H1 (cell line): ENCODE results near the gene SOHLH1. TPM values are rescaled to one million over a fixed set of nuclear protein-coding genes. Genes with fewer than 3 reads are reported as not detected.

ENCODE experiments used
- CTCF ChIA-PET: fragments of 300-600 bp; sonication (Branson Sonifier 250); formaldehyde crosslinking; loops from one replicate; lab custom pipeline; 2021; ENCODE audit not compliant: partially characterized antibody; lab: Charles Lee
- POLR2A ChIA-PET: fragments of 300-600 bp; sonication (Branson Sonifier 250); formaldehyde crosslinking; loops from one replicate; lab custom pipeline; 2021; ENCODE audit warnings: inconsistent platforms; ENCODE audit not compliant: partially characterized antibody; lab: Charles Lee
- DNase-seq, 2 experiments: peaks; one replicate each; pipeline versions ENCODE4 v3.0.0 to v3.0.0-alpha.2; 2010 to 2022; ENCODE audit warnings: low spot score in 2 of 2, low read depth in 1 of 2, mixed read lengths in 1 of 2
- FAIRE-seq: peaks from 2 replicates; lab custom pipeline; 2011; peaks lifted over from hg19 to GRCh38; lab: Jason Lieb, UNC
- H2AFZ ChIP-seq: 2 replicates; pipeline ENCODE4 v1.8.1; 2012; ENCODE audit warnings: low read length, inconsistent platforms
- H2AK5ac ChIP-seq: 2 replicates; pipeline ENCODE4 v1.6.1; 2013; ENCODE audit warnings: low read depth, low read length
- H2BK120ac ChIP-seq: replicated peaks from 2 replicates; pipeline ENCODE3; 2013; ENCODE audit warnings: low read depth, low read length, inconsistent platforms
- H2BK12ac ChIP-seq: 2 replicates; pipeline ENCODE4 v1.6.1; 2013; ENCODE audit warnings: low read depth, low read length
- H2BK15ac ChIP-seq: 2 replicates; pipeline ENCODE4 v1.6.1; 2013; ENCODE audit warnings: low read length
- H2BK20ac ChIP-seq: 2 replicates; pipeline ENCODE4 v1.6.1; 2013; ENCODE audit warnings: low read length
- H2BK5ac ChIP-seq: 2 replicates; pipeline ENCODE4 v1.6.1; 2013; ENCODE audit warnings: low read depth, low read length
- H3K14ac ChIP-seq: 2 replicates; pipeline ENCODE4 v1.6.1; 2013; ENCODE audit warnings: inconsistent platforms; ENCODE audit not compliant: insufficient read length
- H3K18ac ChIP-seq: 2 replicates; pipeline ENCODE4 v1.6.1; 2013; ENCODE audit warnings: low read length; ENCODE audit errors: extremely low read depth
- H3K23ac ChIP-seq: 2 replicates; pipeline ENCODE4 v1.6.1; 2013; ENCODE audit warnings: inconsistent platforms; ENCODE audit not compliant: insufficient read length
- H3K23me2 ChIP-seq: 2 replicates; pipeline ENCODE4 v1.6.1; 2013; ENCODE audit warnings: low read depth, low read length
- H3K27ac ChIP-seq: 2 replicates; pipeline ENCODE4 v1.6.1; 2011; ENCODE audit warnings: low read depth, low read length, inconsistent platforms
- H3K27me3 ChIP-seq, 4 experiments: replicated peaks in 1 of 4; 1 replicate in 1 of 4; 2 replicates in 3 of 4; pipeline versions ENCODE4 v1.6.1 to v1.8.1; 2011 to 2013; ENCODE audit warnings: low read length in 3 of 4, mild to moderate bottlenecking in 3 of 4, inconsistent platforms in 2 of 4, mixed read lengths in 2 of 4, moderate library complexity in 1 of 4; ENCODE audit not compliant: control insufficient read depth in 3 of 4, insufficient read depth in 3 of 4; ENCODE audit errors: extremely low read depth in 1 of 4
- H3K36me3 ChIP-seq, 4 experiments: 2 replicates each; pipeline versions ENCODE4 v1.6.1 to v1.8.1; 2011 to 2013; ENCODE audit warnings: mild to moderate bottlenecking in 4 of 4, low read length in 3 of 4, moderate library complexity in 2 of 4, control low read depth in 1 of 4, inconsistent platforms in 1 of 4; ENCODE audit not compliant: insufficient read depth in 4 of 4, control insufficient read depth in 2 of 4
- H3K4ac ChIP-seq: replicated peaks from 2 replicates; pipeline ENCODE3; 2013; ENCODE audit warnings: low read length, low read depth, mixed read lengths, inconsistent platforms; ENCODE audit not compliant: insufficient read length
- H3K4me1 ChIP-seq, 4 experiments: replicated peaks in 1 of 4; 1 replicate in 1 of 4; 2 replicates in 3 of 4; pipeline versions ENCODE4 v1.6.1 to v1.8.1; 2011 to 2013; ENCODE audit warnings: low read length in 3 of 4, inconsistent platforms in 2 of 4, mixed read lengths in 1 of 4; ENCODE audit not compliant: insufficient read depth in 4 of 4, control insufficient read depth in 3 of 4
- H3K4me2 ChIP-seq, 2 experiments: 2 replicates each; pipeline versions ENCODE4 v1.6.1 to v1.8.1; 2011 to 2013; ENCODE audit warnings: low read depth in 2 of 2, low read length in 2 of 2, control low read depth in 1 of 2, inconsistent platforms in 1 of 2, mild to moderate bottlenecking in 1 of 2; ENCODE audit not compliant: insufficient read depth in 1 of 2
- H3K4me3 ChIP-seq, 4 experiments: fragments of 200-600, 300-600 bp in 1 of 4; sonication (generic), shearing (Covaris generic), sonication (Bioruptor Twin) in 1 of 4; 2 replicates each; pipeline versions ENCODE4 v1.5.1 to v1.8.1; 2011 to 2016; ENCODE audit warnings: low read length in 4 of 4, low read depth in 3 of 4, control low read depth in 2 of 4, inconsistent platforms in 2 of 4, mild to moderate bottlenecking in 2 of 4, mixed read lengths in 1 of 4, moderate library complexity in 1 of 4; ENCODE audit not compliant: insufficient read depth in 2 of 4; ENCODE audit errors: extremely low read depth in 1 of 4
- H3K56ac ChIP-seq: replicated peaks from 2 replicates; pipeline ENCODE3; 2013; ENCODE audit warnings: low read depth, mild to moderate bottlenecking, mixed read lengths, low read length, inconsistent platforms; ENCODE audit not compliant: insufficient read length
- H3K79me1 ChIP-seq: 2 replicates; pipeline ENCODE4 v1.6.1; 2013; ENCODE audit warnings: low read depth, low read length, control low read depth
- H3K79me2 ChIP-seq, 2 experiments: 2 replicates each; pipeline versions ENCODE4 v1.6.1 to v1.8.1; 2012 to 2013; ENCODE audit warnings: low read length in 2 of 2, mild to moderate bottlenecking in 2 of 2, inconsistent platforms in 1 of 2; ENCODE audit not compliant: insufficient read depth in 2 of 2, control insufficient read depth in 1 of 2
- H3K9ac ChIP-seq, 4 experiments: replicated peaks in 1 of 4; 1 replicate in 1 of 4; 2 replicates in 3 of 4; pipeline versions ENCODE4 v1.6.1 to v1.8.1; 2011 to 2013; ENCODE audit warnings: low read depth in 3 of 4, low read length in 3 of 4, control low read depth in 2 of 4, mild to moderate bottlenecking in 2 of 4, moderate library complexity in 2 of 4, inconsistent platforms in 1 of 4; ENCODE audit errors: extremely low read depth in 1 of 4
- H3K9me3 ChIP-seq, 2 experiments: 2 replicates each; pipeline versions ENCODE4 v1.6.1 to v1.8.1; 2012 to 2013; ENCODE audit warnings: mild to moderate bottlenecking in 2 of 2, moderate library complexity in 2 of 2, control low read depth in 1 of 2, inconsistent platforms in 1 of 2, low read depth in 1 of 2, low read length in 1 of 2, mixed read lengths in 1 of 2; ENCODE audit not compliant: insufficient read depth in 2 of 2
- H4K20me1 ChIP-seq, 2 experiments: replicated peaks in 1 of 2; 2 replicates each; pipeline versions ENCODE3 to v1.8.1; 2011 to 2013; ENCODE audit warnings: inconsistent platforms in 2 of 2, low read length in 2 of 2, mild to moderate bottlenecking in 1 of 2; ENCODE audit not compliant: insufficient read depth in 2 of 2, control insufficient read depth in 1 of 2
- H4K5ac ChIP-seq: 2 replicates; pipeline ENCODE4 v1.6.1; 2013; ENCODE audit warnings: low read length, low read depth, mixed read lengths, inconsistent platforms; ENCODE audit not compliant: insufficient read length
- H4K8ac ChIP-seq: 2 replicates; pipeline ENCODE4 v1.8.0; 2013; ENCODE audit warnings: mild to moderate bottlenecking, moderate library complexity, low read length, inconsistent platforms; ENCODE audit not compliant: insufficient read depth; ENCODE audit errors: extremely low read depth
- H4K91ac ChIP-seq: replicated peaks from 2 replicates; pipeline ENCODE3; 2013; ENCODE audit warnings: low read length, mixed read lengths, inconsistent platforms; ENCODE audit not compliant: insufficient read length
- KDM5A ChIP-seq: fragments of 200-600 bp; IDR thresholded peaks from 2 replicates; pipeline ENCODE4 v1.7.1; 2012; ENCODE audit warnings: mild to moderate bottlenecking, low read length, inconsistent platforms, mixed read lengths
- NRF1 ChIP-seq: IDR thresholded peaks from 2 replicates; pipeline ENCODE4 v1.6.1; 2011; ENCODE audit warnings: mild to moderate bottlenecking, low read depth, low read length, improper control_type of control experiment
- RBBP5 ChIP-seq: IDR thresholded peaks from 2 replicates; pipeline ENCODE4 v1.7.1; 2012; ENCODE audit warnings: low read depth, mild to moderate bottlenecking, inconsistent platforms, low read length, moderate library complexity, borderline replicate concordance
- TBP ChIP-seq: IDR thresholded peaks from 2 replicates; pipeline ENCODE4 v1.6.1; 2011; ENCODE audit warnings: low read depth, low read length, improper control_type of control experiment
- TCF12 ChIP-seq: IDR thresholded peaks from 2 replicates; pipeline ENCODE4 v1.6.1; 2011; ENCODE audit warnings: low read depth, mild to moderate bottlenecking, low read length
- TEAD4 ChIP-seq: IDR thresholded peaks from 2 replicates; pipeline ENCODE4 v1.6.1; 2012; ENCODE audit warnings: low read depth, low read length, inconsistent platforms, mixed read lengths
- YY1 ChIP-seq: IDR thresholded peaks from 2 replicates; pipeline ENCODE4 v1.6.1; 2011; ENCODE audit warnings: low read depth, mild to moderate bottlenecking, low read length
- WGBS, 2 experiments: shearing (Covaris generic) in 1 of 2; methylation state at CpG; one replicate each; pipeline versions ENCODE4 v1.1.6 to v1.1.7; 2013 to 2015; ENCODE audit warnings: low lambda C conversion rate in 2 of 2, mixed read lengths in 2 of 2, inconsistent platforms in 1 of 2, low coverage in 1 of 2, missing lambda C conversion rate in 1 of 2; ENCODE audit not compliant: insufficient replicate concordance in 2 of 2, insufficient coverage in 1 of 2, insufficient read length in 1 of 2; ENCODE audit errors: extremely low coverage in 1 of 2, missing lambda C conversion rate in 1 of 2; 5-methylcytosine and 5-hydroxymethylcytosine counted together
- polyA plus RNA-seq, 7 experiments: library from polyadenylated mRNA; depleted of rRNA in 3 of 7; stranded (reverse) in 5 of 7; unstranded in 2 of 7; fragments of >200 nt in 5 of 7; fragments of 200-250 nt in 2 of 7; gene quantifications; 1 replicate in 5 of 7; 2 replicates in 1 of 7; 4 replicates in 1 of 7; pipeline versions ENCODE4 v1.2.1 to v1.2.3, GENCODE V29; 2011 to 2013; ENCODE audit warnings: missing spikeins in 2 of 7, mixed read lengths in 2 of 7
- total RNA-seq: library from RNA; stranded (reverse); fragmentation: NEBNext Ultra II Directional; extraction: Animal tissue kit (Norgen Biotek cat#: 25700); gene quantifications from 2 replicates; pipeline ENCODE4 v1.2.1, GENCODE V29; 2021

SOHLH1 gene
- total and polyA plus RNA-seq, 2 of the 8 experiments (the other 6 are each of a cell fraction or from before 2014, with no cell fraction given): 0.11 TPM; not detected in 1

DNA sequence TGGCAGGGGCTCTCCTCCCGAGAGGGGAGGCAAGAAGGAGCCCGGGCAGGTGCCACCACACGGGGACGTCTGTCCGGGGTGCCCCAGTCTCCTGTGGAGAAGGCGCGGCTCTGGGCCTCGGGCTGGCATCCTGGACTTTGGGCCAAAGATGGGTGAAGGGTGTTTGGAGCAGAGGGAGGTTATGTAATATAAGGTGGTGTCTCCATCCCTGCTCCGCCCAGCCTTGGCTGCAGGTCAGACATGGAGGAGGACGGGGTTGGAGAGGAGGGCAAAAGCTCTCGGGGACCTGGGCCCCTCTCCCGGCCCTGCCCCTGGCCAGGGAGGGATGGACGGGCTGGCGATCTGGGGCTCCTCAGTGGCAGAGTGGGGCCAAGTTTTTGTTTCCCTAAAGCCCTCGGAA lies 1.2 kb upstream of the SOHLH1 start:
- peaks cover 0 to 2% of the 10 kb centered on the region in 2 experiments for H4K20me1 ChIP-seq
- no peaks in the 10 kb centered on the region for H3K79me1 ChIP-seq
- peaks cover 0 to 14% (median 4%) of the 10 kb centered on the region in 4 experiments; a peak in 4 of 7 replicates for H3K27me3 ChIP-seq
- TF ChIP-seq KDM5A (no peak), NRF1 (no peak), TBP (no peak), RBBP5 (no peak), TEAD4 (no peak), TCF12 (no peak), YY1 (no peak)
- DNase-seq (no peak), FAIRE-seq (no peak)
- H4K8ac ChIP-seq: no peak overlapping the region
- H3K18ac ChIP-seq: no peak overlapping the region
- no peak overlapping the region for H4K5ac ChIP-seq
- H3K4me2 ChIP-seq: no peak overlapping the region
- peaks cover 3% of the 10 kb centered on the region; the same call in 1 of the 2 replicates for H3K23me2 ChIP-seq
- H3K27ac ChIP-seq: no peak overlapping the region
- no peak overlapping the region for H2BK120ac ChIP-seq
- WGBS, 2 experiments: 94% methylated on average over 9 of the region's 15 CpGs; no CpG with 5 or more reads in 1 of the 2 experiments
- no peak overlapping the region for H4K91ac ChIP-seq
- no peak overlapping the region for H2BK15ac ChIP-seq
- H2BK5ac ChIP-seq: no peak overlapping the region
- no peak overlapping the region for H3K23ac ChIP-seq
- H3K56ac ChIP-seq: no peak overlapping the region
- no peak overlapping the region for H2BK12ac ChIP-seq
- peaks cover 0 to 15% (median under 1%) of the 10 kb centered on the region in 4 experiments; a peak in 2 of 7 replicates for H3K4me1 ChIP-seq
- H3K36me3 ChIP-seq: no peaks in the 10 kb centered on the region
- no peak overlapping the region for H2BK20ac ChIP-seq
- ChIA-PET CTCF (interaction anchor here (0.8 to 0.9 kb wide), 2 partner anchors 11 to 29 kb away, joined by 3 read pairs; no protein-coding TSS in a partner anchor), POLR2A (no interaction called here)
- no peak overlapping the region for H3K9ac ChIP-seq
- no peak overlapping the region for H2AFZ ChIP-seq
- no peaks in the 10 kb centered on the region for H3K79me2 ChIP-seq
- H2AK5ac ChIP-seq: no peak overlapping the region
- H3K9me3 ChIP-seq: no peaks in the 10 kb centered on the region
- H3K4ac ChIP-seq: no peak overlapping the region
- H3K14ac ChIP-seq: no peak overlapping the region
- H3K4me3 ChIP-seq: no peak overlapping the region
